ENCODE measurements around the gene AP1S1. TPM values are rescaled to one million over a fixed set of nuclear protein-coding genes. Genes with fewer than 3 reads are reported as not detected.
A peak's percentile ranks its signal among the peaks of the same experiment; 100 is the strongest.

The AP1S1 gene
- total and polyA plus RNA-seq, 2 of the 13 experiments (the other 11 are each of a cell fraction or from before 2014, with no cell fraction given) = 57.5 to 68.1 TPM

DNA sequence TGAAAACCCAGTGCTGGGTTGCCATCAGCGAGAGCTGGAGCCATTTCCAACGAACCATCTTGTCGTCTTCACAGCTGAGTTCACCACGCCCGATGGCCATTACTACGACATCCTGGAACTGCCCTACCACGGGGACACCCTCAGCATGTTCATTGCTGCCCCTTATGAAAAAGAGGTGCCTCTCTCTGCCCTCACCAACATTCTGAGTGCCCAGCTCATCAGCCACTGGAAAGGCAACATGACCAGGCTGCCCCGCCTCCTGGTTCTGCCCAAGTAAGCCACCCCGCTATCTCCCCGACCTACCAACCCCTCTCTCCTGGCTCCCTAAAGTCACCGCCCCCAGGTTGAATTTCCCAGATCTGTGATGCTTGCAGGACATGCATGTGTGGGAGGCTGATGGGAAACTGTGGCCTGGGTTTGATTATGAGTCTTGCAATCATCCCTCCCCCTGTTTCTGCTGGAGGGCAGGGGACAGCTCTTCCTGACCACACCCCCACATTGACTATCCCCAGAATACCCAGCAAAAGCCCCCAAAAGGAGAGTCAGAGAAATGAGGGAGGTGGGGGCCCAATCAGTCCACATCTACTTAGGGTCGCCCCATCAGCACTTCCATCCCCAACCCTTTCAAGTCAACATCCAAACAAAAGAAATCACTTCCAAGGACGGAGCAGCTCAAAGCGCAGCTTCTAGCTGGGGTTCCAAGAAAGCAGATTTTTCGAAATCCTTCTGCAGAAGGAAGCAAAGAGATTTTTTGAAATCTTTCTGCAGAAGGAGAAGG, 20.5 kb upstream of the AP1S1 start (continued):
- TF ChIP-seq, protein P1, sequence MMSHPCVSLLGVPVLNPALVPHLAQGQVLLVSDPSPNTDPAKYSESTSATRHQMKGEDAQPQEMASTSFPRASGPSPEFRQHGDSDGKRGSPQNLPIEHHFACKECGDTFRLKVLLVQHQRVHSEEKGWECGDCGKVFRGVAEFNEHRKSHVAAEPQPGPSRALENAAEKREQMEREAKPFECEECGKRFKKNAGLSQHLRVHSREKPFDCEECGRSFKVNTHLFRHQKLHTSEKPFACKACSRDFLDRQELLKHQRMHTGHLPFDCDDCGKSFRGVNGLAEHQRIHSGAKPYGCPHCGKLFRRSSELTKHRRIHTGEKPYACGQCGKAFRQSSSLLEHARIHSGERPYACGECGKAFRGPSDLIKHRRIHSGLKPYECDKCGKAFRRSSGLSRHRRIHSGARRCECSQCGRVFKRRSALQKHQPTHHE (CRISPR knock-in tag; IDR thresholded peaks at IDR 0.05; ENCODE audit: borderline replicate concordance) = 0 out of 2 replicates have a peak, but pooled peaks have one; percentile 35
- TF ChIP-seq ETV6 (CRISPR knock-in tag; conservative IDR thresholded peaks at IDR 0.05) (no peak), IKZF4 (CRISPR knock-in tag; IDR thresholded peaks at IDR 0.05; ENCODE audit: borderline replicate concordance, low read depth, not compliant biosample characterization) (no peak), MAFK (conservative IDR thresholded peaks at IDR 0.05 in 1 of 2, IDR thresholded peaks at IDR 0.05 in 1 of 2; ENCODE audit: low read length in 2 of 2) (no peak), ERF (CRISPR knock-in tag; IDR thresholded peaks at IDR 0.05) (0 out of 2 replicates have a peak, but pooled peaks have one; percentile 18), THAP11 (CRISPR knock-in tag; IDR thresholded peaks at IDR 0.05) (no peak), NFYC (CRISPR knock-in tag; IDR thresholded peaks at IDR 0.05) (no peak), NRL (CRISPR knock-in tag; IDR thresholded peaks at IDR 0.05; ENCODE audit: borderline replicate concordance) (no peak), RCOR2 (CRISPR knock-in tag; IDR thresholded peaks at IDR 0.05) (no peak), ATF7-NPFF (CRISPR knock-in tag; IDR thresholded peaks at IDR 0.05; ENCODE audit: low read depth) (no peak; the same call in 1 of the 2 replicates), RFX5 (IDR thresholded peaks at IDR 0.05; ENCODE audit: low read depth, low read length) (no peak), AGO1 (IDR thresholded peaks at IDR 0.05; ENCODE audit: low read depth, low read length, poor library complexity, severe bottlenecking) (peak; percentile 57), SNAI1 (CRISPR knock-in tag; IDR thresholded peaks at IDR 0.05; ENCODE audit: borderline replicate concordance) (no peak)
- TF ChIP-seq, protein P2, sequence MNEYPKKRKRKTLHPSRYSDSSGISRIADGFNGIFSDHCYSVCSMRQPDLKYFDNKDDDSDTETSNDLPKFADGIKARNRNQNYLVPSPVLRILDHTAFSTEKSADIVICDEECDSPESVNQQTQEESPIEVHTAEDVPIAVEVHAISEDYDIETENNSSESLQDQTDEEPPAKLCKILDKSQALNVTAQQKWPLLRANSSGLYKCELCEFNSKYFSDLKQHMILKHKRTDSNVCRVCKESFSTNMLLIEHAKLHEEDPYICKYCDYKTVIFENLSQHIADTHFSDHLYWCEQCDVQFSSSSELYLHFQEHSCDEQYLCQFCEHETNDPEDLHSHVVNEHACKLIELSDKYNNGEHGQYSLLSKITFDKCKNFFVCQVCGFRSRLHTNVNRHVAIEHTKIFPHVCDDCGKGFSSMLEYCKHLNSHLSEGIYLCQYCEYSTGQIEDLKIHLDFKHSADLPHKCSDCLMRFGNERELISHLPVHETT (CRISPR knock-in tag; conservative IDR thresholded peaks at IDR 0.05) = no peak
- TF ChIP-seq, protein P3, sequence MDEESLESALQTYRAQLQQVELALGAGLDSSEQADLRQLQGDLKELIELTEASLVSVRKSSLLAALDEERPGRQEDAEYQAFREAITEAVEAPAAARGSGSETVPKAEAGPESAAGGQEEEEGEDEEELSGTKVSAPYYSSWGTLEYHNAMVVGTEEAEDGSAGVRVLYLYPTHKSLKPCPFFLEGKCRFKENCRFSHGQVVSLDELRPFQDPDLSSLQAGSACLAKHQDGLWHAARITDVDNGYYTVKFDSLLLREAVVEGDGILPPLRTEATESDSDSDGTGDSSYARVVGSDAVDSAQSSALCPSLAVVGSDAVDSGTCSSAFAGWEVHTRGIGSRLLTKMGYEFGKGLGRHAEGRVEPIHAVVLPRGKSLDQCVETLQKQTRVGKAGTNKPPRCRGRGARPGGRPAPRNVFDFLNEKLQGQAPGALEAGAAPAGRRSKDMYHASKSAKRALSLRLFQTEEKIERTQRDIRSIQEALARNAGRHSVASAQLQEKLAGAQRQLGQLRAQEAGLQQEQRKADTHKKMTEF (CRISPR knock-in tag; IDR thresholded peaks at IDR 0.05) = no peak
- TF ChIP-seq, protein P4, sequence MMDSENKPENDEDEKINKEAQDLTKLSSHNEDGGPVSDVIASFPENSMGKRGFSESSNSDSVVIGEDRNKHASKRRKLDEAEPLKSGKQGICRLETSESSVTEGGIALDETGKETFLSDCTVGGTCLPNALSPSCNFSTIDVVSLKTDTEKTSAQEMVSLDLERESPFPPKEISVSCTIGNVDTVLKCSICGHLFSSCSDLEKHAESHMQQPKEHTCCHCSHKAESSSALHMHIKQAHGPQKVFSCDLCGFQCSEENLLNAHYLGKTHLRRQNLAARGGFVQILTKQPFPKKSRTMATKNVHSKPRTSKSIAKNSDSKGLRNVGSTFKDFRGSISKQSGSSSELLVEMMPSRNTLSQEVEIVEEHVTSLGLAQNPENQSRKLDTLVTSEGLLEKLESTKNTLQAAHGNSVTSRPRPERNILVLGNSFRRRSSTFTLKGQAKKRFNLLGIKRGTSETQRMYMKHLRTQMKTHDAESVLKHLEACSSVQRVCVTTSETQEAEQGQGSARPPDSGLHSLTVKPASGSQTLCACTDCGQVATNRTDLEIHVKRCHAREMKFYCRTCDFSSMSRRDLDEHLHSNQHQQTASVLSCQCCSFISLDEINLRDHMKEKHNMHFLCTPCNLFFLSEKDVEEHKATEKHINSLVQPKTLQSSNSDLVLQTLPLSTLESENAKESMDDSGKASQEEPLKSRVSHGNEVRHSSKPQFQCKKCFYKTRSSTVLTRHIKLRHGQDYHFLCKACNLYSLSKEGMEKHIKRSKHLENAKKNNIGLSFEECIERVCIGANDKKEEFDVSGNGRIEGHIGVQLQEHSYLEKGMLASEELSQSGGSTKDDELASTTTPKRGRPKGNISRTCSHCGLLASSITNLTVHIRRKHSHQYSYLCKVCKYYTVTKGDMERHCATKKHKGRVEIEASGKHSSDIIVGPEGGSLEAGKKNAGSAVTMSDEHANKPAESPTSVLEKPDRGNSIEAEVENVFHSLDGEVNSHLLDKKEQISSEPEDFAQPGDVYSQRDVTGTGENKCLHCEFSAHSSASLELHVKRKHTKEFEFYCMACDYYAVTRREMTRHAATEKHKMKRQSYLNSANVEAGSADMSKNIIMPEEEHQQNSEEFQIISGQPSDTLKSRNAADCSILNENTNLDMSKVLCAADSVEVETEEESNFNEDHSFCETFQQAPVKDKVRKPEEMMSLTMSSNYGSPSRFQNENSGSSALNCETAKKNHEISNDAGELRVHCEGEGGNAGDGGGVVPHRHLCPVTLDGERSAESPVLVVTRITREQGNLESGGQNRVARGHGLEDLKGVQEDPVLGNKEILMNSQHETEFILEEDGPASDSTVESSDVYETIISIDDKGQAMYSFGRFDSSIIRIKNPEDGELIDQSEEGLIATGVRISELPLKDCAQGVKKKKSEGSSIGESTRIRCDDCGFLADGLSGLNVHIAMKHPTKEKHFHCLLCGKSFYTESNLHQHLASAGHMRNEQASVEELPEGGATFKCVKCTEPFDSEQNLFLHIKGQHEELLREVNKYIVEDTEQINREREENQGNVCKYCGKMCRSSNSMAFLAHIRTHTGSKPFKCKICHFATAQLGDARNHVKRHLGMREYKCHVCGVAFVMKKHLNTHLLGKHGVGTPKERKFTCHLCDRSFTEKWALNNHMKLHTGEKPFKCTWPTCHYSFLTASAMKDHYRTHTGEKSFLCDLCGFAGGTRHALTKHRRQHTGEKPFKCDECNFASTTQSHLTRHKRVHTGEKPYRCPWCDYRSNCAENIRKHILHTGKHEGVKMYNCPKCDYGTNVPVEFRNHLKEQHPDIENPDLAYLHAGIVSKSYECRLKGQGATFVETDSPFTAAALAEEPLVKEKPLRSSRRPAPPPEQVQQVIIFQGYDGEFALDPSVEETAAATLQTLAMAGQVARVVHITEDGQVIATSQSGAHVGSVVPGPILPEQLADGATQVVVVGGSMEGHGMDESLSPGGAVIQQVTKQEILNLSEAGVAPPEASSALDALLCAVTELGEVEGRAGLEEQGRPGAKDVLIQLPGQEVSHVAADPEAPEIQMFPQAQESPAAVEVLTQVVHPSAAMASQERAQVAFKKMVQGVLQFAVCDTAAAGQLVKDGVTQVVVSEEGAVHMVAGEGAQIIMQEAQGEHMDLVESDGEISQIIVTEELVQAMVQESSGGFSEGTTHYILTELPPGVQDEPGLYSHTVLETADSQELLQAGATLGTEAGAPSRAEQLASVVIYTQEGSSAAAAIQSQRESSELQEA (CRISPR knock-in tag; IDR thresholded peaks at IDR 0.05; ENCODE audit: not compliant biosample characterization) = no peak

Measured in HepG2 (cell line).